Activated T-helper 2 cell treated with anti-CD3 and anti-CD28 coated beads, Interferon-gamma antibody, Interleukin-2, Interleukin-4, amounts not matched to agents 10 μg/mL and 5 μg/mL and 100 μg/mL, durations not matched to agents 14 hours and 24 hours and 36 hours (primary cell): ENCODE data around the gene GLT8D2. TPM values are rescaled to one million over a fixed set of nuclear protein-coding genes. Genes with fewer than 3 reads are reported as not detected.

Experiments
- DNase-seq: peaks from one replicate; pipeline ENCODE4 v3.0.0; 2021; ENCODE audit warnings: low spot score
- H3K27ac Mint-ChIP-seq: one replicate; pipeline ENCODE4 v1.8.0; 2021; ENCODE audit warnings: mixed read lengths
- H3K27me3 Mint-ChIP-seq: one replicate; pipeline ENCODE4 v1.8.0; 2021; ENCODE audit warnings: low read depth, mixed read lengths
- H3K36me3 Mint-ChIP-seq: one replicate; pipeline ENCODE4 v1.8.0; 2021; ENCODE audit warnings: low read depth, mixed read lengths
- H3K4me1 Mint-ChIP-seq: one replicate; pipeline ENCODE4 v1.8.0; 2021; ENCODE audit warnings: low read depth, mixed read lengths
- H3K4me3 Mint-ChIP-seq: one replicate; pipeline ENCODE4 v1.8.0; 2021; ENCODE audit warnings: low read depth, mild to moderate bottlenecking, moderate library complexity, mixed read lengths
- H3K9me3 Mint-ChIP-seq: one replicate; pipeline ENCODE4 v1.8.0; 2021; ENCODE audit warnings: mixed read lengths
- intact Hi-C: fragments of 100-400 bp; cut with micrococcal nuclease; formaldehyde crosslinking; loops from one replicate; pipeline ENCODE4 v1.15.1; 2023
- total RNA-seq: library from RNA; stranded (reverse); gene quantifications from 2 replicates; pipeline ENCODE4 v1.2.3, GENCODE V29; 2022

GLT8D2 gene
- total RNA-seq, 1 donor from 2014 or later = 0.11 TPM

GRCh38 chr12:104011253-104011652 lies 38.7 kb downstream of the GLT8D2 start:
- H3K4me1 Mint-ChIP-seq = no peaks in the 10 kb centered on the region
- H3K36me3 Mint-ChIP-seq = no peaks in the 10 kb centered on the region
- H3K9me3 Mint-ChIP-seq = no peaks in the 10 kb centered on the region
- no peak for DNase-seq
- H3K27ac Mint-ChIP-seq = no peak overlapping the region
- no peak overlapping the region for H3K4me3 Mint-ChIP-seq
- intact Hi-C loops = no loop called here
- H3K27me3 Mint-ChIP-seq = peaks cover 18% of the 10 kb centered on the region

- no peak overlapping the region for H3K4me3 Mint-ChIP-seq
- no peak overlapping the region for H3K27ac Mint-ChIP-seq
- intact Hi-C loops = no loop called here
- no peaks in the 10 kb centered on the region for H3K4me1 Mint-ChIP-seq
- no peak for DNase-seq
- no peaks in the 10 kb centered on the region for H3K9me3 Mint-ChIP-seq
- H3K36me3 Mint-ChIP-seq = no peaks in the 10 kb centered on the region
- H3K27me3 Mint-ChIP-seq = peaks cover 21% of the 10 kb centered on the region
Measured at GRCh38 chr12:104010606-104011169, 39.3 kb downstream of the GLT8D2 start.

GRCh38 chr12:104010121-104010520 lies 39.9 kb downstream of the GLT8D2 start:
- intact Hi-C loops = no loop called here
- no peak for DNase-seq
- Mint-ChIP-seq H3K27me3 (peaks cover 26% of the 10 kb centered on the region), H3K4me1 (no peaks in the 10 kb centered on the region), H3K4me3 (no peak overlapping the region), H3K9me3 (no peaks in the 10 kb centered on the region), H3K27ac (no peak overlapping the region), H3K36me3 (no peaks in the 10 kb centered on the region)

- Mint-ChIP-seq H3K36me3 (no peaks in the 10 kb centered on the region), H3K9me3 (no peaks in the 10 kb centered on the region), H3K27ac (no peak overlapping the region), H3K4me1 (no peaks in the 10 kb centered on the region), H3K4me3 (no peak overlapping the region), H3K27me3 (peaks cover 37% of the 10 kb centered on the region)
- intact Hi-C loops = no loop called here
- no peak for DNase-seq
Measured at GRCh38 chr12:104006929-104007328, 43.1 kb downstream of the GLT8D2 start.

- peaks cover 46% of the 10 kb centered on the region for H3K27me3 Mint-ChIP-seq
- H3K9me3 Mint-ChIP-seq = no peaks in the 10 kb centered on the region
- H3K4me1 Mint-ChIP-seq = no peaks in the 10 kb centered on the region
Measured at GRCh38 chr12:104003596-104003995, 46.4 kb downstream of the GLT8D2 start.

GRCh38 chr12:104002686-104003085 lies 47.3 kb downstream of the GLT8D2 start:
- Mint-ChIP-seq H3K27me3 (peaks cover 46% of the 10 kb centered on the region), H3K4me3 (no peak overlapping the region), H3K27ac (no peak overlapping the region), H3K4me1 (no peaks in the 10 kb centered on the region), H3K9me3 (no peaks in the 10 kb centered on the region), H3K36me3 (no peaks in the 10 kb centered on the region)
- DNase-seq = no peak
- intact Hi-C loops = no loop called here

More at GRCh38 chr12:104003596-104003995, 46.4 kb downstream of the GLT8D2 start:
- H3K4me3 Mint-ChIP-seq = no peak overlapping the region
- H3K27ac Mint-ChIP-seq = no peak overlapping the region
- intact Hi-C loops = no loop called here
- H3K36me3 Mint-ChIP-seq = no peaks in the 10 kb centered on the region
- DNase-seq = no peak

GRCh38 chr12:104000807-104001434 lies 49.1 kb downstream of the GLT8D2 start:
- H3K27me3 Mint-ChIP-seq = peaks cover 44% of the 10 kb centered on the region
- intact Hi-C loops = no loop called here
- H3K27ac Mint-ChIP-seq = no peak overlapping the region

GRCh38 chr12:103998976-103999375 lies 51.0 kb downstream of the GLT8D2 start:
- no peak overlapping the region for H3K4me3 Mint-ChIP-seq
- no peak for DNase-seq
- H3K27ac Mint-ChIP-seq = no peak overlapping the region
- peaks cover 41% of the 10 kb centered on the region for H3K27me3 Mint-ChIP-seq
- H3K4me1 Mint-ChIP-seq = no peaks in the 10 kb centered on the region
- intact Hi-C loops = no loop called here
- no peaks in the 10 kb centered on the region for H3K9me3 Mint-ChIP-seq
- no peaks in the 10 kb centered on the region for H3K36me3 Mint-ChIP-seq

More at GRCh38 chr12:104000807-104001434, 49.1 kb downstream of the GLT8D2 start:
- Mint-ChIP-seq H3K4me3 (no peak overlapping the region), H3K36me3 (no peaks in the 10 kb centered on the region), H3K4me1 (no peaks in the 10 kb centered on the region), H3K9me3 (no peaks in the 10 kb centered on the region)
- no peak for DNase-seq

GRCh38 chr12:103997286-103997900 lies 52.6 kb downstream of the GLT8D2 start:
- Mint-ChIP-seq H3K9me3 (no peaks in the 10 kb centered on the region), H3K27me3 (peaks cover 33% of the 10 kb centered on the region), H3K4me3 (no peak overlapping the region), H3K4me1 (no peaks in the 10 kb centered on the region), H3K36me3 (no peaks in the 10 kb centered on the region), H3K27ac (no peak overlapping the region)
- DNase-seq = no peak
- intact Hi-C loops = no loop called here

- Mint-ChIP-seq H3K4me1 (no peaks in the 10 kb centered on the region), H3K36me3 (no peaks in the 10 kb centered on the region), H3K27me3 (peaks cover 33% of the 10 kb centered on the region), H3K4me3 (no peak overlapping the region), H3K27ac (no peak overlapping the region), H3K9me3 (no peaks in the 10 kb centered on the region)
- no peak for DNase-seq
- intact Hi-C loops = no loop called here
Measured at GRCh38 chr12:103996595-103996994, 53.4 kb downstream of the GLT8D2 start.

- no peak for DNase-seq
- H3K27ac Mint-ChIP-seq = no peak overlapping the region
- intact Hi-C loops = no loop called here
- H3K4me1 Mint-ChIP-seq = no peaks in the 10 kb centered on the region
- no peak overlapping the region for H3K4me3 Mint-ChIP-seq
- peaks cover 3% of the 10 kb centered on the region for H3K36me3 Mint-ChIP-seq
- H3K9me3 Mint-ChIP-seq = no peaks in the 10 kb centered on the region
- peaks cover 22% of the 10 kb centered on the region for H3K27me3 Mint-ChIP-seq
Measured at GRCh38 chr12:103994235-103994634, 55.8 kb downstream of the GLT8D2 start.

GRCh38 chr12:103986829-103987228 lies 63.2 kb downstream of the GLT8D2 start:
- peaks cover 47% of the 10 kb centered on the region for H3K36me3 Mint-ChIP-seq
- no peaks in the 10 kb centered on the region for H3K4me1 Mint-ChIP-seq
- intact Hi-C loops = no loop called here
- no peak overlapping the region for H3K27ac Mint-ChIP-seq
- DNase-seq = no peak
- H3K27me3 Mint-ChIP-seq = no peaks in the 10 kb centered on the region
- H3K9me3 Mint-ChIP-seq = no peaks in the 10 kb centered on the region
- no peak overlapping the region for H3K4me3 Mint-ChIP-seq

- no peaks in the 10 kb centered on the region for H3K27me3 Mint-ChIP-seq
- peaks cover 9% of the 10 kb centered on the region for H3K4me1 Mint-ChIP-seq
- H3K4me3 Mint-ChIP-seq = no peak overlapping the region
- DNase-seq = no peak
- peaks cover 68% of the 10 kb centered on the region for H3K36me3 Mint-ChIP-seq
- no peaks in the 10 kb centered on the region for H3K9me3 Mint-ChIP-seq
- intact Hi-C loops = no loop called here
- H3K27ac Mint-ChIP-seq = peak overlapping the region; percentile 36
Measured at GRCh38 chr12:103978384-103978982, 71.5 kb downstream of the GLT8D2 start.
